Endothelial cell of umbilical vein (primary cell): ENCODE data around the gene CKLF.
"Not testable (repeated sequence)": the region's sequence is repeated elsewhere in the genome, so short reads cannot be mapped to it uniquely, and the experiment has no call there.

ENCODE experiments used
- EZH2 ChIP-seq: IDR thresholded peaks from 2 replicates; pipeline ENCODE4 v1.6.1; 2012; ENCODE audit warnings: borderline replicate concordance, low read depth, mild to moderate bottlenecking, moderate library complexity, low read length, inconsistent platforms; ENCODE audit not compliant: severe bottlenecking
- FOS ChIP-seq: IDR thresholded peaks from 2 replicates; pipeline ENCODE4 v1.6.1; 2011; ENCODE audit warnings: mild to moderate bottlenecking, low read length, moderate library complexity, borderline replicate concordance; ENCODE audit not compliant: insufficient read depth
- GATA2 ChIP-seq: IDR thresholded peaks from 2 replicates; pipeline ENCODE4 v1.7.0; 2011; ENCODE audit warnings: low read depth, mild to moderate bottlenecking, moderate library complexity, mixed read lengths, low read length; ENCODE audit not compliant: insufficient read length, insufficient read depth
- JUN ChIP-seq: IDR thresholded peaks from 2 replicates; pipeline ENCODE4 v1.6.1; 2011; ENCODE audit warnings: borderline replicate concordance, low read depth; ENCODE audit not compliant: insufficient read length, insufficient read depth
- MYC ChIP-seq: IDR thresholded peaks from one replicate; pipeline ENCODE4 v1.6.1; 2011; ENCODE audit warnings: mild to moderate bottlenecking, low read depth, low read length
- POLR2A ChIP-seq: IDR thresholded peaks from 2 replicates; pipeline ENCODE4 v1.6.1; 2012; ENCODE audit warnings: low read depth, mild to moderate bottlenecking, control low read depth, low read length
- POLR2AphosphoS5 ChIP-seq: IDR thresholded peaks from 2 replicates; pipeline ENCODE4 v1.6.1; 2012; ENCODE audit warnings: low read depth, mild to moderate bottlenecking, control low read depth, low read length, moderate library complexity; ENCODE audit not compliant: insufficient read depth
- TF ChIP-seq, protein P1 (sequence below), 2 donors: IDR thresholded peaks; 1 replicate in 1 of 2; 2 replicates in 1 of 2; pipeline ENCODE4 v1.5.1; 2011; ENCODE audit warnings: low read length in 2 of 2, mild to moderate bottlenecking in 2 of 2, moderate library complexity in 2 of 2, control low read depth in 1 of 2, inconsistent platforms in 1 of 2, low read depth in 1 of 2; ENCODE audit not compliant: insufficient read depth in 1 of 2; ENCODE audit errors: extremely low read depth in 1 of 2

DNA sequence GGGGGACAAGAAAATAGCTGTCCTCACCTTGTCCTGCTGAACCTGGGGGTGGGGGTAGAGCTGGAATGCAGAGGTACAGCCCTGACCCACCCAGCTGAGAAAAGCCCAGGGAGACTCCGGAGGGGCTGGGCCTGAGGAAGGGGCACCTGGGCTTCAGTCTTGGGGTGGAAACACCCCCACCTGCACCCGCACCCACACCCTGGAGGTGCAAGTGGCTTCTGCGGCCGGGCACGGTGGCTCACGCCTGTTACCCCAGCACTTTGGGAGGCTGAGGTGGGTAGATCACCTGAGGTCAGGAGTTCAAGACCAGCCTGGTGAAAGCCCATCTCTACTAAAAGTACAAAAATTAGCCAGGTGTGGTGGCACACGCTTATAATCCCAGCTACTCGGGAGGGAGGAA is 59.5 kb downstream of the CKLF start:
- not testable (repeated sequence) for TF ChIP-seq EZH2, JUN, MYC, FOS, GATA2, POLR2AphosphoS5, POLR2A
- TF ChIP-seq, protein P1, sequence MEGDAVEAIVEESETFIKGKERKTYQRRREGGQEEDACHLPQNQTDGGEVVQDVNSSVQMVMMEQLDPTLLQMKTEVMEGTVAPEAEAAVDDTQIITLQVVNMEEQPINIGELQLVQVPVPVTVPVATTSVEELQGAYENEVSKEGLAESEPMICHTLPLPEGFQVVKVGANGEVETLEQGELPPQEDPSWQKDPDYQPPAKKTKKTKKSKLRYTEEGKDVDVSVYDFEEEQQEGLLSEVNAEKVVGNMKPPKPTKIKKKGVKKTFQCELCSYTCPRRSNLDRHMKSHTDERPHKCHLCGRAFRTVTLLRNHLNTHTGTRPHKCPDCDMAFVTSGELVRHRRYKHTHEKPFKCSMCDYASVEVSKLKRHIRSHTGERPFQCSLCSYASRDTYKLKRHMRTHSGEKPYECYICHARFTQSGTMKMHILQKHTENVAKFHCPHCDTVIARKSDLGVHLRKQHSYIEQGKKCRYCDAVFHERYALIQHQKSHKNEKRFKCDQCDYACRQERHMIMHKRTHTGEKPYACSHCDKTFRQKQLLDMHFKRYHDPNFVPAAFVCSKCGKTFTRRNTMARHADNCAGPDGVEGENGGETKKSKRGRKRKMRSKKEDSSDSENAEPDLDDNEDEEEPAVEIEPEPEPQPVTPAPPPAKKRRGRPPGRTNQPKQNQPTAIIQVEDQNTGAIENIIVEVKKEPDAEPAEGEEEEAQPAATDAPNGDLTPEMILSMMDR (IDR thresholded peaks at IDR 0.05; ENCODE audit: extremely low read depth in 1 of 2, insufficient read depth in 1 of 2, low read depth in 1 of 2, low read length in 2 of 2) = not testable (repeated sequence)
